Measurements from ENCODE around the gene BMPR1B.
"Not testable (repeated sequence)": the region's sequence is repeated elsewhere in the genome, so short reads cannot be mapped to it uniquely, and the experiment has no call there.

BMPR1B gene

DNA sequence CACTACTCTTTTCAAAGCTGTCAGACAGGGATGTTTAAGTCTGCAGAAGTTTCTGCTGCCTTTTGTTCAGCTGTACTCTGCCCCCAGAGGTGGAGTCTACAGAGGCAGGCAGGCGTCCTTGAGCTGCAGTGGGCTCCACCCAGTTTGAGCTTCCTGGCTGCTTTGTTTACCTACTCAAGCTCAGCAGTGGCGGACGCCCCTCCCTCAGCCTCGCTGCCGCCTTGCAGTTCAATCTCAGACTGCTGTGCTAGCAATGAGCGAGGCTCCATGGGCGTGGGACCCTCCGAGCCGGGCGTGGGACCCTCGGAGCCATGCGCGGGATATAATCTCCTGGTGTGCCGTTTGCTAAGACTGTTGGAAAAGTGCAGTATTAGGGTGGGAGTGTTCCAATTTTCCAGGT lies 381.7 kb downstream of the BMPR1B start:
- DNase-seq (ENCODE audit: low read depth in 3 of 3) = not testable (repeated sequence)

DNA sequence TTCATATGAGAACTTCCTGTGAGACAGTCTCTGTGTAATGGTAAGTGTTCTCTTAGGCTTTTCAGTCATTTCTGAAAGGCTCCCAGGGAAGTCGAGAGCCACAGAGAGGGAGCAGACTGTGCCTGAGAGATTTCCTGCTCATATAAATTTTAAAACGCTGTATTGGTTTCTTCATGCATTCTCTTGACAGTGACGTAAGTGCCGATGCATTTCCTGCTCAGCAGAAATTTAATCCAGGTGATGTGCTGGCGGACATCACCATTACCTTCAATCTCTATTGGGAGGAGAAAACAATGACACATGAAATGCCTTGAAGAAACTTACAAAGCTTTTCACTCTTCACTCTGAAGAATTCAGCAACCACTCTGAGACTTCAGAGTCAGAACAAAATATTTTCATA lies 383.6 kb downstream of the BMPR1B start:
- no peak for DNase-seq (ENCODE audit: low read depth in 3 of 3)

DNA sequence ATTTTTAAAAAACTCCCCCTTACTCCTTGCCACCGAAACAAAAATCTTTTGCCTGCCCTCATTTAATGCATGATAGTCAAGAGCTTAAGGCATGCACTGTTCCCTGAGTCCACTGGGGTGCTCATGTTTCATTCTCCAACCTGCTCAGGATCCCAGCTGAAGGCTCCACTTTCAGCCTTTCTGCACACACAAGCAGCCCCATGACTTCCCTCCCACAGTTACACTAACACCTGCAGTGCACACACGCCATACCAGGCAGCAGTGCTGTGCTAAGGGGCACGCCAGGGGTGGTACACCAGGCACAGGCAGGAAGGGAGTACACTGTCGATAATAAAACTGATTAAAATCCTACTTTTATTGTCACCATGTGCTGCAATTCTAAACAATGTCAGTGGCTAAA lies 385.2 kb downstream of the BMPR1B start:
- DNase-seq (ENCODE audit: low read depth in 3 of 3) = no peak

DNA sequence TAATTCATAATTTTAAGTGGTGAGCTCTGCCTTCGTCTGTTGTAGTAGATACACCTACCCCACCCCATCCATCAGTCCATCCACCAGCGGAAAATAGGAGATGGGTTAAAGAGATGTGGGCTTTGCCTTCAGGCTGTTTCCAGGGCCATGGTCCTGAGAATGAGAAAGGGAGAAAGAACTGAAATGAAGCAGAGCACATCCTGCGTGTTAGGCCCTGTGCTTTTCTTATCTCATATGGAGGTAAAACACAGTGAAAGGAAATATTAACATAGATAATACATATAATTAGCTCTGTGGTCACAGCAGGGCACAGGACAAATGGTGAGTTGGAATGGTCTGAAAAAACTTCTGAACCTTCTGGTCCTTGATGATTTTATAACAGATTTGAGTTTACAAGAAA lies 393.5 kb downstream of the BMPR1B start:
- no peak for DNase-seq (ENCODE audit: low read depth in 3 of 3)

DNA sequence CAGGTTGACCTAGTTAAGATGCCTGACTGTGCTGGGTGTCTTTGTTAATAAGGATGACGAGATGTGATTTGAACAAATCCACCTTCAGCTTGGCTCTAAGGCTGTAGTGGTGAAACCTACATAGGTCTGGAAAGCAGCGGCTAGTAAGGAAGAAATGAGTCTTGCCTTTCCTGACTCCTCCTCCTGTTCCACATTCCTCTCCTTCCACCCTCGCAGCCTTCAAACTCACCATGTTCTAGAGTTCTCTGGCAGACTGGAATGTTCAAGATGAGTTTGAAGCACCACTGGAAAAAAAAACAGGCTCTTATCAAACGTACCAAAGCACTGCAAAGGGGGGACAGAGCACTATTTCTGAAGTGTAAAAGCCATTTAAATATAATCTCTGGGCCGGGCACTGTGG lies 395.4 kb downstream of the BMPR1B start:
- DNase-seq (ENCODE audit: low read depth in 3 of 3) = no peak

GRCh38 chr4:95155759-95156451 lies 398.1 kb downstream of the BMPR1B start:
- DNase-seq (ENCODE audit: low read depth in 3 of 3) = no peak

DNA sequence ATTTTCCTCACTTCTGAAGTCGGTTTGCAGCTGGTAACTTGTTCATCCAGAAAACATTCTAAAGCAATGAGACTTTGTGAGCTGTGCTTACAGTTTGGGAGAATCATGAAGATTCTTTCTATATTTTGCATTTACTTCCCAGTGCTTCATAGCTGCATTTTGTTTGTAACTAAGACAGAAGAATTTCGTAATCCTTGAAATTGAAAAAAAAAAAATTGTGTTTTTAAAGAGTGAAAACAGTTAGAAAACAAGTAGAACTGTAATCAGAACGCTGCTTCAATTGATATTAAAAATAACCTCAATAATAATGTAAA lies 398.7 kb downstream of the BMPR1B start:
- no peak for DNase-seq (ENCODE audit: low read depth in 3 of 3)

GRCh38 chr4:95157596-95157995 lies 399.8 kb downstream of the BMPR1B start:
- no peak for DNase-seq (ENCODE audit: low read depth in 3 of 3)

DNA sequence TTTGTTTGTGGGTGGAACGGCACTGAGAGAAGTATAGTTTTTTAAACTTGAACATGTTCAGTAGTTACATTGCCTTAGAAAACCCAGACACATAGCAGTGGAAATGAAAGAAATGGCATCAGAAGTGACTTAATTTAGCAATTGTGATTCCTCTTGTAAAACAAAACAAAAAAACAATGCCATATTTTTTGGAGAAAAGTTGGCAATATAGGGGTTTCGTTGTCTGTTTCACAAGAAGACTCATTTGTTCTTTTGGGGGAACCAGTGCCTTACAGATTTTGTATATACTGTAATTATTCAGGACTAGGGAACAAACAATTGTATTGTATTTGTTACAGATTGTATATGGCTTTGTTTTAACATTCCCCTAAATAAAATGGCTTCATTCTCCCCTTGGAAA lies 400.3 kb downstream of the BMPR1B start:
- no peak for DNase-seq (ENCODE audit: low read depth in 3 of 3)

DNA sequence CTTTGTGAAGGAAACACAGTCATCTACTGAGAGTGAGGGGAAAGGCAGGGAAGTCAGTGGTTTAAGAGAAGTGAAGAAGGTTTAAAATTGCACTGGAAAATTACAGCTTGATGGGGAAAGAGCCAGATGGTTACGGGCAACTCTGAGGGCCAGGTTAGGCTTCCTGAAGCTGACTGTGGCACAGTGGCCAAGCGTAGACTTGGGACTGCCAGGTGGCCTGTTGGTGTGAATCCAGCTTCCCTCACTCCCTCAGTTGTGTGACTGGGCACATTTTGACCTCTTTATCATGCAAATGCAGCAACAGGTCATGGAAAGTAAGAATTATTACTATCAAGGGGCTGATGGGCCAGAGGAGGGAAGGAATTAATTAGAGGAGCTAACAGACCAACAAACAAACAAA lies 400.9 kb downstream of the BMPR1B start:
- no peak for DNase-seq (ENCODE audit: low read depth in 3 of 3)

GRCh38 chr4:95159384-95159783 lies 401.6 kb downstream of the BMPR1B start:
- DNase-seq (ENCODE audit: low read depth in 3 of 3) = no peak

- no peak for DNase-seq (ENCODE audit: low read depth in 3 of 3)
Observed at GRCh38 chr4:95161781-95162469, 404.2 kb downstream of the BMPR1B start.

- no peak for DNase-seq (ENCODE audit: low read depth in 3 of 3)
Observed at GRCh38 chr4:95162867-95163266, 405.1 kb downstream of the BMPR1B start.

DNA sequence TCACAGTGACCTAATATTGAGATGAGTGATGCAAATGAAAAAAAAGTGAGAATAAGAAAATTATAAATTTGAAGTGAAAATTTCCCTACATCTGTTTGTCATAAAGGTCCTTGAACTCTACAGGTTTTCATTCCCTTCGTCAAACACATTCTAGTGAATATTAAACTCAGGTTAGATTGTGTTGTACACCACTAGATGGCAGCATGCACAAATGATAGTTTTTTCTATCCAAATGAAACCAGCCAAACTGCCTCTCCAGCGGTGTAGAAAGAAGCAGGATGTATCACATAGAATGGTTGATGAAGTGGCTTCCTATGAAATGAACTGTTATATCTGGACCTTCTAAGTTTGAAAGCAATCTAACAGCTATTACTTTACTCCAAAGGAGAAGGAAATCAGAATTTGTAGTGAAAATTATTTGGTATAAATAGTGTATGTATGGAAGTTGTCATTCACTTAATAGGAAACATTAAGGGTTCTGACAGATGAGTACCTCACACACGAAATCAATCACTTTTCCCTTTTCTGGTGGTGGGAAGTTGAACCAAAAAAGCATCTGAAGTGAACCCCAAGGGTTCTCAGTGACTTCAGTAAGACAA lies 408.3 kb downstream of the BMPR1B start:
- DNase-seq (ENCODE audit: low read depth in 3 of 3) = peak in 1 of 3 experiments; percentile 1

DNA sequence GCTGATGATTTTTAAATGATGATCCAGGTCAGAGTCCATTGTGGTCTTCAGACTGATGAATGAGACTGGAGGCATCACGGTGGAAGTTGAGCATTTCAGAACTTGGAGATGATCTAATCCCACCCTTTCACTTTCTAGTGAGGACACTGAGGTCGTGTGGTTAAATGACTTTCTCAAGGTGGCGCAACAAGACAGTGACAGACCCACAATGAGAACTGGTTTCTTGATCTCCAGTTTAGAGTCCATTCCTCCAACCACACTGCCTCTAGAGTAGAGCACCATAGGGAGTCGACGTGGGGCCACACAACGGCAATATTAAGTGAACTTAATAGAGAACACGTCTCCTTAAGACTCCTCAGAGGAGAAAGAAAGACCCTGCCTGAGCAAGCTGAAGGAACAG lies 410.1 kb downstream of the BMPR1B start:
- DNase-seq (ENCODE audit: low read depth in 3 of 3) = no peak

DNA sequence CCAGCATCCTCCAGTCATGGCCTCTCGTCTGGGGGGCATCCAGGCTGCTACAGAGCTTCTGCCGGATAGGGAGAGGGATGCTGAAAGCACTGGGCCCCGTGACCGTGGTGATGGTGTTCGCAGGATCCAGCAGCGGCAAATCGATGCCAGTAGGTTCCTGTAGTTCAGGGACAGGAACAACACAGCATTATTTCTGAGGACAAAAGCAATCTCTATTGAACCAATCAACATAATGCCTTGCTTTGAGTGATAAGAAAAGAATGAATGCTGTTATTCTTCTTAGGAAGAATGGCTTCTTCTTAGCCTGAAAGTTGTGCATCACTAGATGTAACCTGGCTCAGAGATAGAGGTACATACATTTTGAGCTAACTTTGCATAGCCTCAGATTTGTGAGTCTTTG lies 412.4 kb downstream of the BMPR1B start:
- DNase-seq (ENCODE audit: low read depth in 3 of 3) = no peak

DNA sequence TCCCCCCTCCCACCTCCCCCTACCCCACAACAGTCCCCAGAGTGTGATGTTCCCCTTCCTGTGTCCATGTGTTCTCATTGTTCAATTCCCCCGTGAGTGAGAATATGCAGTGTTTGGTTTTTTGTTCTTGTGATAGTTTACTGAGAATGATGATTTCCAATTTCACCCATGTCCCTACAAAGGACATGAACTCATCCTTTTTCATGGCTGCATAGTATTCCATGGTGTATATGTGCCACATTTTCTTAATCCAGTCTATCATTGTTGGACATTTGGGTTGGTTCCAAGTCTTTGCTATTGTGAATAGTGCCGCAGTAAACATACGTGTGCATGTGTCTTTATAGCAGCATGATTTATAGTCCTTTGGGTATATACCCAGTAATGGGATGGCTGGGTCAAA lies 413.6 kb downstream of the BMPR1B start:
- DNase-seq (ENCODE audit: low read depth in 3 of 3) = not testable (repeated sequence)

DNA sequence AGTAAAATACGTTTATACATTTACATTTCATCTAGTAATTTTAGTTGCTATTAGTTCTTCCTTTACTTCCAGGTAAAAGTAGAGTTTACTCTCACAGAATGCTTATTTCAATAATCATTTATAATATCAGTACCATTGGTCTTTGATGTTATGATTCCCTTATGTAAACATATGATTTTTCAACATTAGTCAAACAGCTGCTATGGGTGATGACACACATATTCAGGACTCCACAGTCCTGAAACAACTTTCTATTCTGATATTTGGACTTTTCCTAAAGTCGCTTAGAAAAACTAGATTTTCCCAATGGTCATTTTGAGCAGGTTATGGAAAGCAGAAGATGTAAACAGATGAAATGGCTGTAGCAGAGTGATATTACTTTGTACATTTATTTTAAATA lies 421.2 kb downstream of the BMPR1B start:
- no peak for DNase-seq (ENCODE audit: low read depth in 3 of 3)

- no peak for DNase-seq (ENCODE audit: low read depth in 3 of 3)
Observed at GRCh38 chr4:95180531-95181242, 422.9 kb downstream of the BMPR1B start.

DNA sequence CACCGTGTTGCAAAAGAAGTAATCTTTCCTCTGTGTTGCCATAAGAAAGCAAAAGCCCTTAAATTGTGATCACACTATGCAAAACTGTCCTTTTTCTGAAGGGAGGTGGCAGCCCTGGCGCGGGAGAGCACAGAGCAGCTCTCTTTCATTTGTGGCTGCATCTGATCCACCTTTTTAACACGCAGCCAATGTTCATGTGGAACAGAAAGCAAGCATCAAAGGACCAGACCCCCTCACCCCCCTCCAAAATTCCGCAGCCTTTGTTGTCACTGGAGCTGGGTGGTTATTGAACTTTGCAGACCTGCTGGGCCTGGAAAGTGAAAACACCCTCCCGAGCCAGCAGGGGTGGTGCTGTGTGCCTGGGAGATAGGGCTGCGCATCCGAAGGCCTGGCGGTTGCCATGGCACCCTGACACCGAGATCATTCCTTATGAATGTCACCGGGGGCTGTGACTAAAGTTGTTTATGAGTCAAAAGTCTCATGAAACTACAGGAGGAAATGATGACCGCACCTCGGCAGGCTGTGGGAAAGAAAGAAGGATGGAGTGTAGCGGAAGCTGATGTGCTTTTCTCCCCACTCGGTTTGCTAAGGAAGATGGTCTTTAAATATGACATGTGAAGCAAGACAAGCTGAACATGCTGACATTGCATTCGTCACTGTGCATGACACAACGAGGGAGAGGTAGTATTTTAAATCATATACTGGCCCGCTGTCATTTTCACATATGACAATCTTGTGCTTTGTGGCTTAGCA lies 423.7 kb downstream of the BMPR1B start:
- DNase-seq (ENCODE audit: low read depth in 3 of 3) = peak in 1 of 3 experiments; percentile 16

GRCh38 chr4:95181996-95182306 lies 424.2 kb downstream of the BMPR1B start:
- DNase-seq (ENCODE audit: low read depth in 3 of 3) = no peak
